ENCODE data around the gene SLC7A14. TPM values are rescaled to one million over a fixed set of nuclear protein-coding genes. Genes with fewer than 3 reads are reported as not detected.
"Not testable (repeated sequence)": the region's sequence is repeated elsewhere in the genome, so short reads cannot be mapped to it uniquely, and the experiment has no call there.

Gene SLC7A14
- total RNA-seq, 2 donors from 2014 or later, result 0.26 TPM; not detected in 1

DNA sequence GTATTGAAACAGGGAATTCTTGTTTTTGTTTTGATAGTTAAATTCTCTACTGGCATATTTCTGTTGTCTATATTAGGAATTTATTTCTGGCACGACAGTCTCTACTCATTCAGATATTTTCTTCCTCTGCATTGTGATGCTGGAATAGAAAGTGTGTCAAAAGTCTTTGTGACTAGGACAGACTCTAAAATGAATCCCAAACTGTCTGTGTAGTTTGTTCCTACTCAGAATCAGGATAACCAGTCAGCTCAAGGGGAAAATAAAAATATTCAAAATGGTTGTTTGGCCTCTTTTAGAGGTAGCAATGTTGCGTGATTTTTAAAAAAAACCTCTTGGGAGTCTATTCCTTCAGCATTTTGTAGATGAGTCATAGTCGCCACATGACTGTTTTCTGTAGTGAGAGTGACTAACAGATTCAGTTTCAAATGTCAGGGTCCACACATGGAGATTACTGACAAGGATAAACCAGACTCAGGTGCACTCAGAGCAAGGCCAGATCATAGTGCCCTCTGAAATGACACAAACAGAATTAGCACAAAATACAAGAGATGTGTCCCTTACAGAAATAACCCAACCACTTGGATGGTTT is 13.1 kb downstream of the SLC7A14 start:
- no peak overlapping the region for H3K4me3 ChIP-seq
- TF ChIP-seq, protein P1, sequence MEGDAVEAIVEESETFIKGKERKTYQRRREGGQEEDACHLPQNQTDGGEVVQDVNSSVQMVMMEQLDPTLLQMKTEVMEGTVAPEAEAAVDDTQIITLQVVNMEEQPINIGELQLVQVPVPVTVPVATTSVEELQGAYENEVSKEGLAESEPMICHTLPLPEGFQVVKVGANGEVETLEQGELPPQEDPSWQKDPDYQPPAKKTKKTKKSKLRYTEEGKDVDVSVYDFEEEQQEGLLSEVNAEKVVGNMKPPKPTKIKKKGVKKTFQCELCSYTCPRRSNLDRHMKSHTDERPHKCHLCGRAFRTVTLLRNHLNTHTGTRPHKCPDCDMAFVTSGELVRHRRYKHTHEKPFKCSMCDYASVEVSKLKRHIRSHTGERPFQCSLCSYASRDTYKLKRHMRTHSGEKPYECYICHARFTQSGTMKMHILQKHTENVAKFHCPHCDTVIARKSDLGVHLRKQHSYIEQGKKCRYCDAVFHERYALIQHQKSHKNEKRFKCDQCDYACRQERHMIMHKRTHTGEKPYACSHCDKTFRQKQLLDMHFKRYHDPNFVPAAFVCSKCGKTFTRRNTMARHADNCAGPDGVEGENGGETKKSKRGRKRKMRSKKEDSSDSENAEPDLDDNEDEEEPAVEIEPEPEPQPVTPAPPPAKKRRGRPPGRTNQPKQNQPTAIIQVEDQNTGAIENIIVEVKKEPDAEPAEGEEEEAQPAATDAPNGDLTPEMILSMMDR (IDR thresholded peaks at IDR 0.05), result no peak
- TF ChIP-seq POLR2A (IDR thresholded peaks at IDR 0.05), result no peak
- H3K27me3 ChIP-seq, result no peaks in the 10 kb centered on the region
- H3K27ac ChIP-seq, result no peak overlapping the region
- H3K9me3 ChIP-seq, result no peaks in the 10 kb centered on the region
- no peaks in the 10 kb centered on the region for H3K4me1 ChIP-seq
- intact Hi-C loops (cut with DNase I), result no loop called here
- DNase-seq, result no peak
- no peak for ATAC-seq
- no peaks in the 10 kb centered on the region for H3K36me3 ChIP-seq (replicated peaks in 1 of 2; ENCODE audit: insufficient read depth in 1 of 2, low read depth in 2 of 2)
- 71 to 72% methylated on average over 3 of the region's 3 CpGs for WGBS, 2 donors

DNA sequence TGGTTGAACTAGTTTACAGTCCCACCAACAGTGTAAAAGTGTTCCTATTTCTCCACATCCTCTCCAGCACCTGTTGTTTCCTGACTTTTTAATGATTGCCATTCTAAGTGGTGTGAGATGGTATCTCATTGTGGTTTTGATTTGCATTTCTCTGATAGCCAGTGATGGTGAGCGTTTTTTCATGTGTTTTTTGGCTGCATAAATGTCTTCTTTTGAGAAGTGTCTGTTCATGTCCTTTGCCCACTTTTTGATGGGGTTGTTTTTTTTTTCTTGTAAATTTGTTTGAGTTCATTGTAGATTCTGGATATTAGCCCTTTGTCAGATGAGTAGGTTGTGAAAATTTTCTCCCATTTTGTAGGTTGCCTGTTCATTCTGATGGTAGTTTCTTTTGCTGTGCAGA is 18.3 kb downstream of the SLC7A14 start:
- H3K4me1 ChIP-seq; ATAC-seq; H3K4me3 ChIP-seq; H3K27ac ChIP-seq; H3K27me3 ChIP-seq; H3K36me3 ChIP-seq (replicated peaks in 1 of 2; ENCODE audit: insufficient read depth in 1 of 2, low read depth in 2 of 2); H3K9me3 ChIP-seq; intact Hi-C loops (cut with DNase I); DNase-seq: not testable (repeated sequence)
- no CpG with 5 or more reads among the region's 1 CpG for WGBS, 2 donors

DNA sequence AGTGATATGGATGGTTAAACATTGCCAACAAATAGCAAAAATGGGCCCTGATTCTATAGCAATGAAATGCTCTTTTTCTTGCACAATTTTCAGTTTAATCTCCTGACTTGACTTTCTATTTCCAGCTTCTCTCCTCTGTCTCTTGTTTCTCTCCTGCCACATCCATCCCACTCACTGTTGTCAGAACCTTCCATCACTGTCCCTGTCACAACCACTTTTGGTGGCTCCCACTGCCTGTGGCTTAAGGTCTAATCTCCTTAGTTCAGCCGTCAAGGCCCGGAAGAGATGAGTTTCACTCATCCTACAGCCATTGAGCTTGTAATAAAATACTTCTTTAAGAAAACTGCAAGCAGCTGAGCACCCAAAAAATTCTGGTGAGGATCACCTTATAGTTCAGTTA is 19.5 kb downstream of the SLC7A14 start:
- Histone ChIP-seq H3K4me1 (no peaks in the 10 kb centered on the region), H3K36me3 (replicated peaks in 1 of 2; ENCODE audit: insufficient read depth in 1 of 2, low read depth in 2 of 2) (no peaks in the 10 kb centered on the region), H3K9me3 (no peaks in the 10 kb centered on the region), H3K4me3 (no peak overlapping the region), H3K27me3 (no peaks in the 10 kb centered on the region), H3K27ac (no peak overlapping the region)
- intact Hi-C loops (cut with DNase I), result no loop called here
- TF ChIP-seq, protein P1 (IDR thresholded peaks at IDR 0.05), result no peak
- no peak for TF ChIP-seq POLR2A (IDR thresholded peaks at IDR 0.05)
- 95 to 96% methylated on average over 2 of the region's 2 CpGs for WGBS, 2 donors
- DNase-seq (no peak), ATAC-seq (no peak)

DNA sequence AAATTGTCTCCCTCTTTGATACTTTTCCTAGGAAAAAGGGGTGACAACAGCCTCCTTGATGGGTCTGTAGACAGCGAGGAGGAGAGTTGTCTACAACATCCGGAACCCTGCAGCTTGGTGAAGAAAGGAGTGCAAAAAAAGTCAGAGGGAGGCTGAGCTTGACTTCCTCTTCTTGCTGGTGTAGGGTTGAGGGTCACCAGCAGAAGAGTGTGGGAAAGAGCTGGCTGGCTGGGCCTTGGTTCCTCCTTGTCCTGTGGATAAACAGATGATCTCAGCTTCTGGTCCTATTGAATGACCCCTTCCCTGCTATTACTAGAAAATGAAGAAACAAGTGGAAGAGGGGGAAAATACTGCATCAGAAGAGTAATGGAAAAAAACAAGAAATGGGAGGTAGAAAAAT is 20.4 kb downstream of the SLC7A14 start:
- intact Hi-C loops (cut with DNase I), result no loop called here

DNA sequence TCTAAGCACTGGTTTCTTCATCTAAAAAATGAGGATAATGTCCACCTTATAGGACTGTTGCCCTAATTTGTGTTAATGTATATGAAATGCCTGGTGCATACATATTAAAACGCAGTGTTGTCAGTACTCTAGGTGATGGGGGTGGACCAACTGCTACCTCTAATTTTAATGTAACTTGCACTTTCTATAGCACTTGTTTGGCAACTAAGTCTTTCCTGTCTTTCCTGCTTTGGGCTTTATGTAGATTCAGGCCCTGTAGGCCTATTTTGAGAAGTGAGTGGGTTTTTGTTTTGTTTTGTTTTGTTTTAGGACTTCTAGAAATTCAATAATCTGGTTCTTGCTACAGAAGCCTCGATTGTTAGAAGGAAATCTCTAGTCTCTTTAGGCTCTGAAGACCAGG is 21.2 kb downstream of the SLC7A14 start:
- H3K9me3 ChIP-seq, result no peaks in the 10 kb centered on the region
- H3K27me3 ChIP-seq, result no peaks in the 10 kb centered on the region
- H3K4me3 ChIP-seq, result no peak overlapping the region
- H3K4me1 ChIP-seq, result no peaks in the 10 kb centered on the region
- ATAC-seq, result no peak
- TF ChIP-seq, protein P1 (IDR thresholded peaks at IDR 0.05), result no peak
- TF ChIP-seq POLR2A (IDR thresholded peaks at IDR 0.05), result no peak
- 49 to 50% methylated on average over 2 of the region's 2 CpGs for WGBS, 2 donors
- DNase-seq, result no peak
- intact Hi-C loops (cut with DNase I), result no loop called here
- no peak overlapping the region for H3K27ac ChIP-seq
- H3K36me3 ChIP-seq (replicated peaks in 1 of 2; ENCODE audit: insufficient read depth in 1 of 2, low read depth in 2 of 2), result no peaks in the 10 kb centered on the region

More for the DNA sequence above, 20.4 kb downstream of the SLC7A14 start:
- TF ChIP-seq POLR2A (IDR thresholded peaks at IDR 0.05), result no peak
- TF ChIP-seq, protein P1 (IDR thresholded peaks at IDR 0.05), result no peak
- Histone ChIP-seq H3K36me3 (replicated peaks in 1 of 2; ENCODE audit: insufficient read depth in 1 of 2, low read depth in 2 of 2) (no peaks in the 10 kb centered on the region), H3K4me3 (no peak overlapping the region), H3K9me3 (no peaks in the 10 kb centered on the region), H3K4me1 (no peaks in the 10 kb centered on the region), H3K27me3 (no peaks in the 10 kb centered on the region), H3K27ac (no peak overlapping the region)
- ATAC-seq (no peak), DNase-seq (no peak)
- WGBS, 2 donors, result 81 to 94% methylated on average over 2 of the region's 2 CpGs
